Measurements from ENCODE around the gene FXYD4. TPM values are rescaled to one million over a fixed set of nuclear protein-coding genes. Genes with fewer than 3 reads are reported as not detected.

FXYD4 gene, protein sequence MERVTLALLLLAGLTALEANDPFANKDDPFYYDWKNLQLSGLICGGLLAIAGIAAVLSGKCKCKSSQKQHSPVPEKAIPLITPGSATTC
- not detected in 2 replicates for polyA plus RNA-seq (2012; rRNA removed)
- polyA plus RNA-seq (2012; cell fraction: cytosol; rRNA removed), result not detected in 2 replicates
- not detected in 2 replicates for polyA plus RNA-seq (2012; cell fraction: nucleus; rRNA removed)

DNA sequence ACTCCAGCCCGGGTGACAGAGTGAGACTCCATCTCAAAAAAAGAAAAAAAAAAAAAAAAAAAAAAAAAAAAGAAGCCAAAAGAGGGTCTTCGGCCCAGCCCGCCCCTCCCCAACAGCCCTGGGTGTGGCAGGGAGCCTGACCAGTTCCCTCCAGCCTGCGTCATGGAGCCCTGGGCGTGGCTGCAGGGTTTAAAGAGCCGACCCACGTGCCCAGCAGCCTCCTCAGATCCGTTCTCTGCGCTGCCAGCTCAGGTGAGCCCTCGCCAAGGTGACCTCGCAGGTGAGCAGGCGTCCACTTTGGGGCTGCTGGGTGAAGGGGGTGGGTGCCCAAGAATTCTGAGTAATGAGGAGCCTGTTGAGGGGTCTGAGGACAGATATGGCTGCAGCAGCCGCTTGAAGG lies at the start of gene FXYD4:
Gene FXYD4 (plus strand): TSS at position 219 of the 400 bp plus-strand sequence. CDS start 2,111 bp downstream, outside the sequence.
- H3K79me2 ChIP-seq (ENCODE audit: insufficient read depth), result no peaks in the 10 kb centered on the region
- no peak within 1 kb of the TSS for H3K9ac ChIP-seq
- H3K27ac ChIP-seq (ENCODE audit: low read depth in 2 of 2, low read length in 1 of 2), result no peak within 1 kb of the TSS
- no peak for TF ChIP-seq TAF1 (IDR thresholded peaks at IDR 0.05; ENCODE audit: borderline replicate concordance, low read depth, low read length)
- TF ChIP-seq ELF1 (IDR thresholded peaks at IDR 0.05), result no peak
- no peak for TF ChIP-seq RFX5 (IDR thresholded peaks at IDR 0.05; ENCODE audit: low read length)
- TF ChIP-seq, protein P1, sequence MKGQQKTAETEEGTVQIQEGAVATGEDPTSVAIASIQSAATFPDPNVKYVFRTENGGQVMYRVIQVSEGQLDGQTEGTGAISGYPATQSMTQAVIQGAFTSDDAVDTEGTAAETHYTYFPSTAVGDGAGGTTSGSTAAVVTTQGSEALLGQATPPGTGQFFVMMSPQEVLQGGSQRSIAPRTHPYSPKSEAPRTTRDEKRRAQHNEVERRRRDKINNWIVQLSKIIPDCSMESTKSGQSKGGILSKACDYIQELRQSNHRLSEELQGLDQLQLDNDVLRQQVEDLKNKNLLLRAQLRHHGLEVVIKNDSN (IDR thresholded peaks at IDR 0.05; ENCODE audit: borderline replicate concordance, low read depth), result no peak
- no peak for TF ChIP-seq CHD2 (IDR thresholded peaks at IDR 0.05; ENCODE audit: low read length, partially characterized antibody)
- TF ChIP-seq, protein P2, sequence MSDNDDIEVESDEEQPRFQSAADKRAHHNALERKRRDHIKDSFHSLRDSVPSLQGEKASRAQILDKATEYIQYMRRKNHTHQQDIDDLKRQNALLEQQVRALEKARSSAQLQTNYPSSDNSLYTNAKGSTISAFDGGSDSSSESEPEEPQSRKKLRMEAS (IDR thresholded peaks at IDR 0.05; ENCODE audit: low read depth), result no peak
- no peak for TF ChIP-seq FOXM1 (IDR thresholded peaks at IDR 0.05; ENCODE audit: low read depth)
- TF ChIP-seq FOXJ3 (CRISPR knock-in tag; IDR thresholded peaks at IDR 0.05), result no peak
- TF ChIP-seq JUND (IDR thresholded peaks at IDR 0.05), result no peak
- TF ChIP-seq GABPA (IDR thresholded peaks at IDR 0.05; ENCODE audit: low read depth), result no peak
- no peak for TF ChIP-seq TEAD4 (IDR thresholded peaks at IDR 0.05; ENCODE audit: borderline replicate concordance, insufficient read depth)
- no peak for TF ChIP-seq MEF2A (IDR thresholded peaks at IDR 0.05; ENCODE audit: borderline replicate concordance, low read depth)
- TF ChIP-seq SIN3A (IDR thresholded peaks at IDR 0.05; ENCODE audit: borderline replicate concordance, low read depth, low read length), result no peak
- TF ChIP-seq, protein P3, sequence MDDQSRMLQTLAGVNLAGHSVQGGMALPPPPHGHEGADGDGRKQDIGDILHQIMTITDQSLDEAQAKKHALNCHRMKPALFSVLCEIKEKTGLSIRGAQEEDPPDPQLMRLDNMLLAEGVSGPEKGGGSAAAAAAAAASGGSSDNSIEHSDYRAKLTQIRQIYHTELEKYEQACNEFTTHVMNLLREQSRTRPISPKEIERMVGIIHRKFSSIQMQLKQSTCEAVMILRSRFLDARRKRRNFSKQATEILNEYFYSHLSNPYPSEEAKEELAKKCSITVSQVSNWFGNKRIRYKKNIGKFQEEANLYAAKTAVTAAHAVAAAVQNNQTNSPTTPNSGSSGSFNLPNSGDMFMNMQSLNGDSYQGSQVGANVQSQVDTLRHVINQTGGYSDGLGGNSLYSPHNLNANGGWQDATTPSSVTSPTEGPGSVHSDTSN (IDR thresholded peaks at IDR 0.05), result no peak
- H3K4me1 ChIP-seq (ENCODE audit: control insufficient read depth in 1 of 2, insufficient read depth in 2 of 2, low read depth in 1 of 2, low read length in 1 of 2), result no peaks in the 10 kb centered on the region
- no peak within 1 kb of the TSS for H2AFZ ChIP-seq (ENCODE audit: low read depth)
- no peak within 1 kb of the TSS for H3K4me3 ChIP-seq (ENCODE audit: low read depth in 2 of 2, low read length in 1 of 2)
- CTCF ChIA-PET, result no interaction called here
- no peaks in the 10 kb centered on the region for H3K36me3 ChIP-seq (replicated peaks in 1 of 2; ENCODE audit: control insufficient read depth in 1 of 2, insufficient read depth in 2 of 2, low read length in 1 of 2)
- no peak within 1 kb of the TSS for H3K4me2 ChIP-seq
- no peaks in the 10 kb centered on the region for H3F3A ChIP-seq (replicated peaks; ENCODE audit: insufficient read depth)
- H3K9me2 ChIP-seq, result no peaks in the 10 kb centered on the region
- WGBS (ENCODE audit: low lambda C conversion rate), result 41% methylated on average over 7 of the region's 13 CpGs
- no peak for DNase-seq
- H4K20me1 ChIP-seq (ENCODE audit: insufficient read depth), result no peaks in the 10 kb centered on the region
- H3K9me3 ChIP-seq, result no peaks in the 10 kb centered on the region
- POLR2A ChIA-PET, result no interaction called here
- H3K27me3 ChIP-seq (ENCODE audit: insufficient read depth), result no peaks in the 10 kb centered on the region

DNA sequence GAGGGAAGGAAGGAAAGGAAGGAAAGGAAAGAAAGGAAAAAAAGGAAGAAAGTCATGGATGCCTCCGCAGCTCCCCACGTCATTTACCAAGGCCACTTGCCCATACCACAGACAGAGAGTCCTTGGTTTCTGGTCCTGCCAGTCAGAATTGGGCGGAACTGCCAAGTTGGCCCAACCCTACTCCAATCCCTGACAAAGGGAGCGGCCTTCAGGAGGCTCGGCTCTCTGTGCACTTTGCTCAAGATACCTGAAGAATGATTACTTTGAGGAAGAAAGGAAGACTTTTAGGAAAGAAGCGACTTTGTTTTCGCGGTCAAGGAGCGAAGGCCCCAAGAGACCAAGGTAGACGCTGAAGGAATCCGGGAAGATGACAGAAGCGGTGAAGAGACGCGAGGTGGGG lies 49.1 kb upstream of the FXYD4 start:
- Histone ChIP-seq H3K9ac (no peak overlapping the region), H3K27me3 (ENCODE audit: insufficient read depth) (peaks cover 3% of the 10 kb centered on the region; the same call in 1 of the 2 replicates), H3K9me3 (no peaks in the 10 kb centered on the region), H3K4me3 (ENCODE audit: low read depth in 2 of 2, low read length in 1 of 2) (peak overlapping the region in 1 of 2 experiments; percentile 7; a peak in 1 of 4 replicates), H3F3A (replicated peaks; ENCODE audit: insufficient read depth) (no peaks in the 10 kb centered on the region), H3K4me1 (ENCODE audit: control insufficient read depth in 1 of 2, insufficient read depth in 2 of 2, low read depth in 1 of 2, low read length in 1 of 2) (peaks cover 0 to 7% of the 10 kb centered on the region in 2 experiments; a peak in 1 of 4 replicates), H3K4me2 (no peak overlapping the region), H3K27ac (ENCODE audit: low read depth in 2 of 2, low read length in 1 of 2) (no peak overlapping the region), H4K20me1 (ENCODE audit: insufficient read depth) (no peaks in the 10 kb centered on the region), H3K79me2 (ENCODE audit: insufficient read depth) (no peaks in the 10 kb centered on the region), H2AFZ (ENCODE audit: low read depth) (no peak overlapping the region), H3K9me2 (no peaks in the 10 kb centered on the region), H3K36me3 (replicated peaks in 1 of 2; ENCODE audit: control insufficient read depth in 1 of 2, insufficient read depth in 2 of 2, low read length in 1 of 2) (no peaks in the 10 kb centered on the region)
- WGBS (ENCODE audit: low lambda C conversion rate), result 81% methylated on average over 14 of the region's 14 CpGs
- DNase-seq, result no peak
- ChIA-PET CTCF (interaction anchor here (1.2 to 1.3 kb wide), 2 partner anchors 26 to 29 kb away, joined by 4 to 6 read pairs; no protein-coding TSS in a partner anchor), POLR2A (no interaction called here)
- no peak for TF ChIP-seq TAF1 (IDR thresholded peaks at IDR 0.05; ENCODE audit: borderline replicate concordance, low read depth, low read length)
- no peak for TF ChIP-seq FOSL2 (IDR thresholded peaks at IDR 0.05; ENCODE audit: borderline replicate concordance, low read depth)
- no peak for TF ChIP-seq CHD2 (IDR thresholded peaks at IDR 0.05; ENCODE audit: low read length, partially characterized antibody)
- no peak for TF ChIP-seq YY1 (IDR thresholded peaks at IDR 0.05; ENCODE audit: low read depth)
- TF ChIP-seq RCOR1 (IDR thresholded peaks at IDR 0.05; ENCODE audit: low read length), result no peak
- TF ChIP-seq GATA2 (CRISPR knock-in tag; IDR thresholded peaks at IDR 0.05), result no peak
- no peak for TF ChIP-seq MEF2A (IDR thresholded peaks at IDR 0.05; ENCODE audit: borderline replicate concordance, low read depth)
- no peak for TF ChIP-seq RAD21 (IDR thresholded peaks at IDR 0.05; ENCODE audit: low read length)
- no peak for TF ChIP-seq TEAD4 (IDR thresholded peaks at IDR 0.05; ENCODE audit: borderline replicate concordance, insufficient read depth)
- TF ChIP-seq, protein P2 (IDR thresholded peaks at IDR 0.05; ENCODE audit: low read depth), result no peak
- TF ChIP-seq, protein P3 (IDR thresholded peaks at IDR 0.05), result no peak
- TF ChIP-seq POLR2AphosphoS5 (IDR thresholded peaks at IDR 0.05; ENCODE audit: low read depth, low read length), result no peak
- TF ChIP-seq SIN3A (IDR thresholded peaks at IDR 0.05; ENCODE audit: borderline replicate concordance, low read depth, low read length), result no peak
- TF ChIP-seq NRF1 (IDR thresholded peaks at IDR 0.05; ENCODE audit: low read depth, low read length), result no peak
- TF ChIP-seq RFX5 (IDR thresholded peaks at IDR 0.05; ENCODE audit: low read length), result no peak
